HEK293T (cell line): ENCODE results near the gene SH3GL2.

Source experiments
- CTCF ChIA-PET: fragments of 350-600 bp; formaldehyde crosslinking; extraction: SDS; loops from one replicate; lab custom pipeline; 2021; ENCODE audit warnings: antibody characterized with exemption, inconsistent platforms; lab: Yijun Ruan, JAX
- POLR2A ChIA-PET: fragments of 350-600 bp; formaldehyde crosslinking; extraction: SDS; loops from one replicate; lab custom pipeline; 2020; ENCODE audit warnings: antibody characterized with exemption, inconsistent platforms; lab: Yijun Ruan, JAX
- DNase-seq: peaks from one replicate; pipeline ENCODE4 v3.0.0; 2012; ENCODE audit warnings: mixed read lengths; ENCODE audit errors: extremely low spot score
- ARNT ChIP-seq: fragments of 450-650 bp; IDR thresholded peaks from 2 replicates; pipeline ENCODE4 v1.6.1; 2017; ENCODE audit warnings: mild to moderate bottlenecking
- BHLHE40 ChIP-seq: fragments of 450-650 bp; IDR thresholded peaks from 2 replicates; pipeline ENCODE4 v1.6.1; 2016; ENCODE audit warnings: mild to moderate bottlenecking, moderate library complexity, borderline replicate concordance
- CTBP1 ChIP-seq: fragments of 450-650 bp; IDR thresholded peaks from 2 replicates; pipeline ENCODE4 v1.6.1; 2016; ENCODE audit warnings: borderline replicate concordance
- ELF4 ChIP-seq: fragments of 450-650 bp; IDR thresholded peaks from 2 replicates; pipeline ENCODE4 v1.6.1; 2017; ENCODE audit warnings: antibody characterized with exemption
- FOXA1 ChIP-seq: fragments of 450-650 bp; IDR thresholded peaks from 2 replicates; pipeline ENCODE4 v1.6.1; 2016; ENCODE audit warnings: mild to moderate bottlenecking
- FOXK2 ChIP-seq: fragments of 450-650 bp; IDR thresholded peaks from 2 replicates; pipeline ENCODE4 v1.6.1; 2016; ENCODE audit warnings: mild to moderate bottlenecking
- FOXM1 ChIP-seq: fragments of 450-650 bp; IDR thresholded peaks from 2 replicates; pipeline ENCODE4 v1.6.1; 2017; ENCODE audit warnings: mild to moderate bottlenecking, borderline replicate concordance
- HDGF ChIP-seq: fragments of 450-650 bp; IDR thresholded peaks from 2 replicates; pipeline ENCODE4 v1.6.1; 2017; ENCODE audit warnings: antibody characterized with exemption, borderline replicate concordance
- L3MBTL2 ChIP-seq: fragments of 450-650 bp; conservative IDR thresholded peaks from 2 replicates; pipeline ENCODE4 v1.6.1; 2016; ENCODE audit warnings: mild to moderate bottlenecking
- LEF1 ChIP-seq: fragments of 450-650 bp; IDR thresholded peaks from 2 replicates; pipeline ENCODE4 v1.6.1; 2017; ENCODE audit warnings: mild to moderate bottlenecking, borderline replicate concordance
- NFRKB ChIP-seq: fragments of 450-650 bp; IDR thresholded peaks from 2 replicates; pipeline ENCODE4 v1.6.1; 2016; ENCODE audit warnings: mild to moderate bottlenecking, moderate library complexity
- PKNOX1 ChIP-seq: fragments of 450-650 bp; IDR thresholded peaks from 2 replicates; pipeline ENCODE4 v1.6.1; 2016
- SP1 ChIP-seq: fragments of 450-650 bp; IDR thresholded peaks from 2 replicates; pipeline ENCODE4 v1.6.1; 2017
- SUZ12 ChIP-seq: fragments of 450-650 bp; IDR thresholded peaks from 2 replicates; pipeline ENCODE4 v1.6.1; 2016; ENCODE audit warnings: mild to moderate bottlenecking
- TARDBP ChIP-seq: fragments of 450-650 bp; IDR thresholded peaks from 2 replicates; pipeline ENCODE4 v1.6.1; 2016
- ZNF384 ChIP-seq: fragments of 450-650 bp; IDR thresholded peaks from 2 replicates; pipeline ENCODE4 v1.6.1; 2016

SH3GL2 gene

DNA sequence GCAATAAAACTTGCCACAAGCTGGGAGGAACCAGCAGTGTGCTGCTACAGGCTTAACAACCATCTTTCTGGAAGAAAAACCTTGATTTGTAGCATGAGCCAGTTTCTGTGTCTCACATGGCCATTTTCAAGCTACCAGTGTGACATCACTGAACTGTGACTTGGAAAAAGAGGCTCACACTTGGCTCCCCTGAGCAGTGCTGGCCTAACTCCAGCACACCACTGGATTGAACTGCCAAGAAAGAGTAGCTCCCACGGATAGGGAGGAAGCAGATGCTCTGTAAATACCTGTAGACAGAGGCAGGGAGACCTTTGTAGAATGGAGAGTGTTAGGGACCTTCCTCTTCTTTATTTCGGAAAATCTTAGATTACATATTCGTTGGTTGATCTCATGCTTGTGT lies 197.9 kb downstream of the SH3GL2 start:
- POLR2A ChIA-PET, result no interaction called here
- no peak for DNase-seq
- CTCF ChIA-PET, result interaction anchor here (0.6 kb wide), 1 partner anchor 432 kb away, joined by 4 read pairs; no protein-coding TSS in a partner anchor
- TF ChIP-seq NFRKB (no peak), ELF4 (no peak), FOXA1 (no peak), BHLHE40 (no peak), TARDBP (no peak), SP1 (no peak), FOXM1 (no peak), PKNOX1 (no peak), ZNF384 (no peak), CTBP1 (no peak)

DNA sequence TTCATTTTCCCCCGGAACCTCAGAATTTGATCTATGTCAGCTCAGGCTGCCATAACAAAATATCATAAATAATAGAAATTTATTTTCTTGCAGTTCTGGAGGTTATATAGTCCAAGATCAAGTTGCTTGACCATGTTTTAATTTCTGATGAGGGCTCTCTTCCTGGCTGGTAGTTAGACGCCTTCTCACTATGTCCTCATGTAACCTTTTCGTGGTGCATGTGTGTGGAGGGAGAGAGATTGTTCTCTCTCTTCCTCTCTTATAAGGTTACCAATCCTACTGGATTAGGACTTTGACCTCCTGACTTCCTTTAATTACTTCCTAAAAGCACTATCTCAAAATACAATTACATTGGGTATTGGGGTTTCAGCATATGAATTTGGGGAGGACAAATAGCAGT lies 198.6 kb downstream of the SH3GL2 start:
- TF ChIP-seq CTBP1, result no peak
- no peak for TF ChIP-seq HDGF
- TF ChIP-seq L3MBTL2, result no peak
- no peak for TF ChIP-seq NFRKB
- no peak for TF ChIP-seq TARDBP
- no peak for TF ChIP-seq ZNF384
- TF ChIP-seq ELF4, result no peak
- TF ChIP-seq FOXM1, result no peak
- no peak for TF ChIP-seq SUZ12
- no peak for TF ChIP-seq FOXK2
- TF ChIP-seq ARNT, result no peak
- no peak for TF ChIP-seq FOXA1
- TF ChIP-seq SP1, result no peak
- no peak for TF ChIP-seq BHLHE40
- no peak for TF ChIP-seq LEF1
- CTCF ChIA-PET, result no interaction called here
- POLR2A ChIA-PET, result no interaction called here
- no peak for DNase-seq

GRCh38 chr9:17782430-17783149 lies 203.7 kb downstream of the SH3GL2 start:
- TF ChIP-seq ZNF384 (no peak), NFRKB (no peak), CTBP1 (no peak), LEF1 (no peak), ELF4 (no peak), SUZ12 (no peak), FOXA1 (no peak), L3MBTL2 (no peak), FOXM1 (no peak), SP1 (no peak), ARNT (no peak), FOXK2 (no peak), HDGF (no peak), TARDBP (no peak)
- CTCF ChIA-PET, result no interaction called here
- POLR2A ChIA-PET, result interaction anchor here (0.9 kb wide), 1 partner anchor 226 kb away, joined by 3 read pairs; no protein-coding TSS in a partner anchor
- DNase-seq, result no peak

DNA sequence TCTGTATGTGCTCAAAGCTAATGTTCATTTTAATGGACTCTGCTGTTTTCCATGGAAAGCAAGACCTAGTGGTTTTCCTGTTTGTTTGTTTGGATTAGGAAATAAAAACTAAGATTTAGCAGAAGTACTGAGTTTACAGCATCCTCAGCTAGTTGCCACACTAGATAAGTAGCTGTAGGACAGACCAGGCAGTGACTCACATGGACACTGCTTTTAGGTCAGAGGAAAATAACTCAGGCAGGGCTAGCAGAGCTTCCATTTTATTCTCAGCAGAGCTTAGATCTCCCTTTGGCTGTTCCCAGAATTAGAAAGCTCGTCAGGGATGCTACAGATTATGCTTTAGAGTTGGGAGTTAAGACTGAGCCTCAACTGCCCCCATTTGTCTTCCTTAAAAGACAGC lies 204.4 kb downstream of the SH3GL2 start:
- DNase-seq, result no peak
- TF ChIP-seq CTBP1 (no peak), FOXK2 (no peak), LEF1 (no peak), NFRKB (no peak), L3MBTL2 (no peak), FOXM1 (no peak), TARDBP (no peak), PKNOX1 (no peak), HDGF (no peak)
- CTCF ChIA-PET, result no interaction called here
- POLR2A ChIA-PET, result interaction anchor here (0.9 kb wide), 1 partner anchor 226 kb away, joined by 3 read pairs; no protein-coding TSS in a partner anchor

- POLR2A ChIA-PET, result no interaction called here
- TF ChIP-seq SP1 (no peak), LEF1 (no peak), L3MBTL2 (no peak), ARNT (no peak), PKNOX1 (no peak), FOXK2 (no peak), FOXM1 (no peak), BHLHE40 (no peak), ELF4 (no peak), FOXA1 (no peak), NFRKB (no peak), ZNF384 (no peak), HDGF (no peak), CTBP1 (no peak), TARDBP (no peak), SUZ12 (no peak)
- CTCF ChIA-PET, result no interaction called here
- DNase-seq, result no peak
Observed at GRCh38 chr9:17789316-17789715, 210.4 kb downstream of the SH3GL2 start.
